Smooth muscle cell (in vitro differentiated cells): ENCODE measurements around the gene SYT1. TPM values are rescaled to one million over a fixed set of nuclear protein-coding genes. Genes with fewer than 3 reads are reported as not detected.

Source experiments
- DNase-seq: peaks from one replicate; lab custom pipeline; 2025; ENCODE audit not compliant: unreplicated experiment; lab: John Stamatoyannopoulos, UW
- H2AFZ ChIP-seq: fragments of 200-600 bp; sonication (generic); 2 replicates; pipeline ENCODE4 v1.6.0; 2016; ENCODE audit warnings: antibody characterized with exemption, low read depth, mild to moderate bottlenecking
- H3F3A ChIP-seq: fragments of 200-600 bp; sonication (generic); 2 replicates; pipeline ENCODE4 v1.6.0; 2017; ENCODE audit warnings: antibody characterized with exemption, low read depth
- H3K27ac ChIP-seq: fragments of 200-600 bp; sonication (generic); 2 replicates; pipeline ENCODE4 v1.5.1; 2016; ENCODE audit warnings: low read depth, mild to moderate bottlenecking
- H3K27me3 ChIP-seq: fragments of 200-600 bp; sonication (generic); 2 replicates; pipeline ENCODE4 v1.6.1; 2016; ENCODE audit warnings: low read depth, mild to moderate bottlenecking
- H3K36me3 ChIP-seq: fragments of 200-600 bp; sonication (generic); 2 replicates; pipeline ENCODE4 v1.5.1; 2016; ENCODE audit warnings: low read depth
- H3K4me1 ChIP-seq: fragments of 200-600 bp; sonication (generic); 2 replicates; pipeline ENCODE4 v1.5.1; 2016; ENCODE audit warnings: low read depth
- H3K4me2 ChIP-seq: fragments of 200-600 bp; sonication (generic); 2 replicates; pipeline ENCODE4 v1.6.0; 2016; ENCODE audit warnings: mild to moderate bottlenecking
- H3K4me3 ChIP-seq: fragments of 200-600 bp; sonication (generic); 2 replicates; pipeline ENCODE4 v1.5.1; 2016; ENCODE audit warnings: mild to moderate bottlenecking
- H3K79me2 ChIP-seq: fragments of 200-600 bp; sonication (generic); 2 replicates; pipeline ENCODE4 v1.6.0; 2016; ENCODE audit warnings: low read depth, mild to moderate bottlenecking
- H3K9ac ChIP-seq: fragments of 200-600 bp; sonication (generic); 2 replicates; pipeline ENCODE4 v1.6.0; 2016; ENCODE audit warnings: low read depth
- H3K9me3 ChIP-seq: fragments of 200-600 bp; sonication (generic); replicated peaks from 2 replicates; pipeline ENCODE4 v1.5.1; 2016; ENCODE audit warnings: low read depth
- H4K20me1 ChIP-seq: fragments of 200-600 bp; sonication (generic); 2 replicates; pipeline ENCODE4 v1.6.0; 2016; ENCODE audit warnings: low read depth
- WGBS: methylation state at CpG from one replicate; pipeline ENCODE4 v1.1.7; 2016; ENCODE audit warnings: low lambda C conversion rate; 5-methylcytosine and 5-hydroxymethylcytosine counted together
- polyA plus RNA-seq: library from polyadenylated mRNA; unstranded; fragments of >200 nt; fragmentation: Nextera tagmentation; extraction: Ambion mirVana; gene quantifications from 2 replicates; pipeline ENCODE4 v1.2.1, GENCODE V29; 2016
- total RNA-seq: library from RNA; depleted of rRNA; stranded (reverse); fragments of >200 nt; gene quantifications from 2 replicates; pipeline ENCODE4 v1.2.3, GENCODE V29; 2014
- TF ChIP-seq, protein P1 (sequence below): fragments of 200-600 bp; sonication (generic); IDR thresholded peaks from 2 replicates; pipeline ENCODE4 v1.5.1; 2017; ENCODE audit warnings: borderline replicate concordance, mild to moderate bottlenecking, antibody characterized with exemption; ENCODE audit not compliant: insufficient read depth, poor library complexity, severe bottlenecking

SYT1 gene
- total and polyA plus RNA-seq, 2 experiments from 2014 or later: 5.2 to 10.2 TPM

DNA sequence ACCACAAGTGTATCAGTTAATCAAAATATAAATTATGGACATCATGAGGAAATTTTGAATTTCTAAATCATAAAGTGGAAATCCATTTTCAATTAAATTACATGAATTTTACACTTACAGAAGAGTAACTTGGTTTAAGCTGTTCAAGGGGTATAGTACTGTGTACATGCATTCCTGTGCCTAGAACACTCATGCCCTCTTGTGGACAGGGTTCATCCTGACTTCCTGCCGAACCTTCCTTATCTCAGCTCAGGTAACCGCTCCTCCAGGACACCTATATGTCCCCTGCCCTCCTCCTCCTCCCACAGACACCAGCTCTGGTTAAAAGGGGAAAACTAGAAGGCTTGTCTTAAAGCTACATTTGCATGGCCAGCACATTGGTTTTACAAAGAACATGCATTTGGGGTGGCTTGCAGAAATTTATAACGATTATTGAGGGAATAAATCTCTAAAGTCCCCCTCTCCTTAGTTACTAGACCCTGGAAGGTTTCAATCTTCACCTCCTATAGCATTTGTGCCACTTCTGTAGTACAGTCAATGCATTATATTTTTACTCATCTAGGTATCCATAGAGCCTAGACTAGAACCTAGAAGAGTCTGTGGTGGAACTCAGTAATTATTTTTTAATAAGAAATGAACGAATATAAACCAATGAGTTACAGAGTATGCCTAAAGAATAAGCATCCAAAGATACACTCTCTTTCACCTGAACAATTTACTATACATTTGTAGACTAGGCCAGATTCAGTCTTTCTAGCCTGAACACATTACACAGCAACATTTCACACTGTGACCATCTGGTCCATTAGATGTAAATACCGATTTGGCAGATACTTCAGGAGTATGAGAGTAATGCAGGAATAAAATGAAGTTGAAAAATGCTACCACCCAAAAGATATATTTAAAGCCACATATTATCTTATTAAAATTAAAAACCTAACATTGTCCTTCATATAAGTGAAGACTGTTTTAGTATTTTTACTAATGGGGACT lies 480.6 kb downstream of the SYT1 start:
- no peaks in the 10 kb centered on the region for H3K36me3 ChIP-seq
- H4K20me1 ChIP-seq: no peaks in the 10 kb centered on the region
- no peak overlapping the region for H3K9ac ChIP-seq
- H3K79me2 ChIP-seq: no peaks in the 10 kb centered on the region
- no peak overlapping the region for H3K27ac ChIP-seq
- no peak overlapping the region for H2AFZ ChIP-seq
- H3K4me3 ChIP-seq: no peak overlapping the region
- H3K9me3 ChIP-seq: no peaks in the 10 kb centered on the region
- no peaks in the 10 kb centered on the region for H3K4me1 ChIP-seq
- 76% methylated on average over 5 of the region's 5 CpGs for WGBS
- no peaks in the 10 kb centered on the region for H3K27me3 ChIP-seq
- TF ChIP-seq, protein P1, sequence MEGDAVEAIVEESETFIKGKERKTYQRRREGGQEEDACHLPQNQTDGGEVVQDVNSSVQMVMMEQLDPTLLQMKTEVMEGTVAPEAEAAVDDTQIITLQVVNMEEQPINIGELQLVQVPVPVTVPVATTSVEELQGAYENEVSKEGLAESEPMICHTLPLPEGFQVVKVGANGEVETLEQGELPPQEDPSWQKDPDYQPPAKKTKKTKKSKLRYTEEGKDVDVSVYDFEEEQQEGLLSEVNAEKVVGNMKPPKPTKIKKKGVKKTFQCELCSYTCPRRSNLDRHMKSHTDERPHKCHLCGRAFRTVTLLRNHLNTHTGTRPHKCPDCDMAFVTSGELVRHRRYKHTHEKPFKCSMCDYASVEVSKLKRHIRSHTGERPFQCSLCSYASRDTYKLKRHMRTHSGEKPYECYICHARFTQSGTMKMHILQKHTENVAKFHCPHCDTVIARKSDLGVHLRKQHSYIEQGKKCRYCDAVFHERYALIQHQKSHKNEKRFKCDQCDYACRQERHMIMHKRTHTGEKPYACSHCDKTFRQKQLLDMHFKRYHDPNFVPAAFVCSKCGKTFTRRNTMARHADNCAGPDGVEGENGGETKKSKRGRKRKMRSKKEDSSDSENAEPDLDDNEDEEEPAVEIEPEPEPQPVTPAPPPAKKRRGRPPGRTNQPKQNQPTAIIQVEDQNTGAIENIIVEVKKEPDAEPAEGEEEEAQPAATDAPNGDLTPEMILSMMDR: peak; percentile 46
- DNase-seq: no peak
- H3F3A ChIP-seq: no peaks in the 10 kb centered on the region
- H3K4me2 ChIP-seq: no peak overlapping the region

DNA sequence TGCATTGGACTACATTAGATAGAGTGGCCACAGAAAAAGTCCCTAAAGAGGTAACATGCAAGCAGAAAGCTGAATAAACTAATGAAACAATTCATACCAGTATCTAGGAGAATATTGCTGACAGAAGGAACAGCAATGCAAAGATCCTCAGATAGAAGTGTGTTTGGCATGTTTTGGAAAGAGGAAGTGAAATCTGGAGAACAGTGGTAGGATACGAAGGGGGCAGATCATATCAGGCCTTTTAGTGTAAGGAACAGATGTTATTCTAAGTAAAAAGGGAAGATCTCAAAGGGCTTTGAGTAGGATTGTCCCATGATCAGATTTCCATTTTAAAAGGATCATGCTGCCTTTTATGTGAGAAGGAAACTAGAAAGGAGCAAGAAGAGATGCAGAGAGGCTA lies 483.3 kb downstream of the SYT1 start:
- TF ChIP-seq, protein P1: no peak
- no peak overlapping the region for H3K9ac ChIP-seq
- no peaks in the 10 kb centered on the region for H3K27me3 ChIP-seq
- H4K20me1 ChIP-seq: no peaks in the 10 kb centered on the region
- 50% methylated on average over 1 of the region's 1 CpG for WGBS
- no peaks in the 10 kb centered on the region for H3F3A ChIP-seq
- H3K4me2 ChIP-seq: no peak overlapping the region
- H3K4me3 ChIP-seq: no peak overlapping the region
- no peaks in the 10 kb centered on the region for H3K79me2 ChIP-seq
- peaks cover 8% of the 10 kb centered on the region for H3K4me1 ChIP-seq
- no peak overlapping the region for H2AFZ ChIP-seq
- no peak for DNase-seq
- H3K27ac ChIP-seq: no peak overlapping the region
- no peaks in the 10 kb centered on the region for H3K9me3 ChIP-seq
- H3K36me3 ChIP-seq: no peaks in the 10 kb centered on the region

DNA sequence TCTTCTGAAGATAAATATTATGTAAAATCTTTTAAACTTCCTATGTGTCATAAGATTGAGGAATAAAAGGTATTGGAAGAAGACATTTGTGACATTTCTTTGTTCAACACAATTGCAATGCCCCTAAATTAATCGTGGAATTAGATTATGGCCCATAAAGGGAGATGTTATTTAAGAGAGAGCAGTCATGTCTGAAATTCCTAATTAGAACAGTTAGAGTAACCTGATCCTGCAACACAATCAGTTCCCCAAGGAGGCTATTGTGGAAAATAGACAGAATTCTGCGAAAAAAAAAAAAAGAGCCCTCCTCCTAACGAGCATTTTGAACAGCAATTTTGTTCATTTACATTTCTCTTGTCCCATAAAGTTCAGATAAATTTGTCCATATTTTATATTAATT lies 486.7 kb downstream of the SYT1 start:
- TF ChIP-seq, protein P1: no peak
- Histone ChIP-seq H3F3A (no peaks in the 10 kb centered on the region), H3K4me3 (no peak overlapping the region), H3K36me3 (no peaks in the 10 kb centered on the region), H3K9me3 (no peaks in the 10 kb centered on the region), H3K79me2 (no peaks in the 10 kb centered on the region), H3K9ac (no peak overlapping the region), H3K27ac (no peak overlapping the region), H3K4me2 (no peak overlapping the region), H3K27me3 (no peaks in the 10 kb centered on the region), H4K20me1 (no peaks in the 10 kb centered on the region), H2AFZ (no peak overlapping the region), H3K4me1 (peaks cover 8% of the 10 kb centered on the region)
- 91% methylated on average over 3 of the region's 3 CpGs for WGBS
- DNase-seq: no peak
